GM23338 (cell line): ENCODE results near the gene MAFF. TPM values are rescaled to one million over a fixed set of nuclear protein-coding genes. Genes with fewer than 3 reads are reported as not detected.
A peak's percentile ranks its signal among the peaks of the same experiment; 100 is the strongest.

Experiments
- ATAC-seq: fragments of 200-7000 bp; cut with Tn5 transposase; 3 replicates; pipeline ENCODE4 v1.9.1; 2020
- DNase-seq: peaks from one replicate; pipeline ENCODE4 v3.0.0-alpha.2; 2015; ENCODE audit warnings: low spot score
- H2AFZ ChIP-seq: fragments of 200-600 bp; sonication (generic); 2 replicates; pipeline ENCODE4 v1.8.0; 2016; ENCODE audit warnings: antibody characterized with exemption, mild to moderate bottlenecking, moderate library complexity
- H3F3A ChIP-seq: fragments of 200-600 bp; sonication (generic); replicated peaks from 2 replicates; pipeline ENCODE4 v1.8.0; 2017; ENCODE audit warnings: antibody characterized with exemption, mixed run types, low read depth
- H3K27ac ChIP-seq: fragments of 200-600 bp; sonication (generic); 2 replicates; pipeline ENCODE4 v1.6.1; 2016; ENCODE audit warnings: low read depth
- H3K27me3 ChIP-seq: fragments of 200-600 bp; sonication (generic); 2 replicates; pipeline ENCODE4 v1.8.0; 2016; ENCODE audit warnings: mild to moderate bottlenecking, mixed run types, moderate library complexity; ENCODE audit not compliant: insufficient read depth
- H3K36me3 ChIP-seq: fragments of 200-600 bp; sonication (generic); 2 replicates; pipeline ENCODE4 v1.8.0; 2016; ENCODE audit warnings: mild to moderate bottlenecking; ENCODE audit not compliant: insufficient read depth
- H3K4me1 ChIP-seq: fragments of 200-600 bp; sonication (generic); 2 replicates; pipeline ENCODE4 v1.8.0; 2016; ENCODE audit warnings: mild to moderate bottlenecking, moderate library complexity; ENCODE audit not compliant: insufficient read depth
- H3K4me2 ChIP-seq: fragments of 200-600 bp; sonication (generic); 2 replicates; pipeline ENCODE4 v1.7.1; 2017; ENCODE audit warnings: mixed run types
- H3K4me3 ChIP-seq: fragments of 200-600 bp; sonication (generic); 2 replicates; pipeline ENCODE4 v1.6.1; 2016; ENCODE audit warnings: mixed run types
- H3K79me2 ChIP-seq: fragments of 200-600 bp; sonication (generic); replicated peaks from 2 replicates; pipeline ENCODE4 v1.8.0; 2017; ENCODE audit warnings: mild to moderate bottlenecking; ENCODE audit not compliant: insufficient read depth
- H3K9me2 ChIP-seq: fragments of 200-600 bp; sonication (generic); 2 replicates; pipeline ENCODE4 v1.8.0; 2017; ENCODE audit not compliant: insufficient read depth
- H4K20me1 ChIP-seq: fragments of 200-600 bp; sonication (generic); replicated peaks from 2 replicates; pipeline ENCODE4 v1.8.0; 2017; ENCODE audit warnings: mild to moderate bottlenecking; ENCODE audit not compliant: insufficient read depth
- H3K27ac Mint-ChIP-seq: 2 replicates; pipeline ENCODE4 v1.8.0; 2020; ENCODE audit warnings: inconsistent platforms, mild to moderate bottlenecking, moderate library complexity, mixed read lengths
- H3K27me3 Mint-ChIP-seq: 3 replicates; pipeline ENCODE4 v1.8.0; 2022; ENCODE audit warnings: low read depth, mild to moderate bottlenecking, moderate library complexity, mixed read lengths, inconsistent platforms; ENCODE audit not compliant: insufficient read depth, poor library complexity
- H3K36me3 Mint-ChIP-seq: 3 replicates; pipeline ENCODE4 v1.8.0; 2021; ENCODE audit warnings: low read depth, mild to moderate bottlenecking, inconsistent platforms, moderate library complexity, mixed read lengths
- H3K4me1 Mint-ChIP-seq: 3 replicates; pipeline ENCODE4 v1.8.0; 2020; ENCODE audit warnings: mild to moderate bottlenecking, inconsistent platforms, mixed read lengths
- H3K4me3 Mint-ChIP-seq: 3 replicates; pipeline ENCODE4 v1.8.0; 2021; ENCODE audit warnings: moderate library complexity, mild to moderate bottlenecking, inconsistent platforms, mixed read lengths
- H3K9me3 Mint-ChIP-seq: 3 replicates; pipeline ENCODE4 v1.8.0; 2020; ENCODE audit warnings: moderate library complexity, mild to moderate bottlenecking, inconsistent platforms, mixed read lengths
- EZH2phosphoT487 ChIP-seq: fragments of 200-600 bp; sonication (generic); IDR thresholded peaks from one replicate; pipeline ENCODE4 v1.8.1; 2018; ENCODE audit warnings: antibody characterized with exemption; ENCODE audit not compliant: unreplicated experiment
- JUNB ChIP-seq: IDR thresholded peaks from one replicate; pipeline ENCODE4 v1.6.1; 2016; ENCODE audit warnings: antibody characterized with exemption; ENCODE audit not compliant: unreplicated experiment
- POLR2AphosphoS5 ChIP-seq: IDR thresholded peaks from 2 replicates; pipeline ENCODE4 v1.6.1; 2016; ENCODE audit warnings: antibody characterized with exemption, low read depth
- STAT1 ChIP-seq: IDR thresholded peaks from one replicate; pipeline ENCODE4 v1.6.1; 2016; ENCODE audit warnings: antibody characterized with exemption; ENCODE audit not compliant: unreplicated experiment
- ZNF331 ChIP-seq: fragments of 250-450 bp; sonication (Bioruptor Pico); IDR thresholded peaks from 2 replicates; pipeline ENCODE4 v1.5.0; 2020; ENCODE audit warnings: low read depth, mild to moderate bottlenecking, moderate library complexity
- polyA plus RNA-seq: library from polyadenylated mRNA; unstranded; fragments of >200 nt; fragmentation: Nextera tagmentation; extraction: Ambion mirVana; gene quantifications from 2 replicates; pipeline ENCODE4 v1.2.1, GENCODE V29; 2016
- total RNA-seq: library from RNA; depleted of rRNA; stranded (reverse); fragments of >200 nt; shearing (Covaris generic); gene quantifications from 2 replicates; pipeline ENCODE4 v1.2.3, GENCODE V29; 2014
- TF ChIP-seq, protein P1 (sequence below), 2 experiments: fragments of 200-600 bp in 1 of 2; sonication (generic) in 1 of 2; conservative IDR thresholded peaks; 2 replicates each; pipeline versions ENCODE4 v1.5.1 to v1.6.1; 2016 to 2017; ENCODE audit warnings: antibody characterized with exemption in 2 of 2, low read depth in 2 of 2, mild to moderate bottlenecking in 2 of 2, moderate library complexity in 1 of 2

The MAFF gene
- total and polyA plus RNA-seq, 2 experiments from 2014 or later, result 2.2 to 8.9 TPM

DNA sequence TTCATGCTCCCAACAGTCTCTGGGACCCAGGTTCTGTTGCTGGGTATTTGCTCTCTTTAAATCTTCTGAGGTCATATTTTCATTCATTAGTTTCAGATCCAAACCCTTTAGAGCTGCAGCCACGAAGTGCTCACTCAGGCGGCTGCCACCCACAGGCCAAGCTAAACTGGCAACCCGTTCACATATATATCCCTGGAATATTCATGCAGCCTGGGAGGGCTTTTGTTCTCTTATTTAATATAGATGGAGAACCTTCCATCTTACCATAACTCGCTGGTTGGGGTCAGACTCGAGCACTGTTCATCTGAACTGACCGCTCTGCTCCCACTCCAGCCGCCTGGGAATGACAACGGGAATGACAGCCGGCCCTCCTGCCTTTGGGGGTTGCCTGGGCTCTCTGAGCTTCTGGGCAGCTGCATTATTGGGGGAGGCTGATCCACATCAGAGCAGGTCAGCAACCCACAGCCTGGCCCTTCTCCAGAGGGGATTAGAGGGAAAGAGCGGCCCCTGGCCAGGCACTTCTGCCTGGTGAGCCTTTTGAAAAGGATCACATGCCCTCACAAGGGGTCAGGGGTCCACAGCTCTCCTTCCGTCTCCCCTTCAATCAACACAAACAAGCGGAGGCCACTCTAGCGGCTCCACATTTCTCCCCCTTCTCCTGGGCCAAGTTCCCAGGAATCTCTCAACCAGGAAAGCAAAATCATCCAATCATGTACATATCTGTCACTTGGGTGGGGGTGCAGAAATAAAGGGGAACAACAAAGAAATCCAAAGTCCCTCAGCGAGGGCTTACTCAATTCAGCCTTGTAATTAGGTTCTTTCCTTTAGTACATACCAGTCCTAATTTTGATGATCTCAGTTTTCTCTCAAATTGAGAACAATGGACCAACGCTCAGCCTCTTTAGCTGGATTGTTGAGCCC, 59.2 kb downstream of the MAFF start:
- no peaks in the 10 kb centered on the region for H3K27me3 ChIP-seq
- DNase-seq (no peak), ATAC-seq (no peak)
- Mint-ChIP-seq H3K9me3 (no peaks in the 10 kb centered on the region), H3K4me1 (peaks cover 41% of the 10 kb centered on the region), H3K27me3 (peaks cover 6% of the 10 kb centered on the region), H3K27ac (0 out of 2 replicates have a peak overlapping the region, but pooled peaks have one; percentile 9), H3K36me3 (peaks cover 12% of the 10 kb centered on the region; the same call in 2 of the 3 replicates), H3K4me3 (no peak overlapping the region)
- H3K4me3 ChIP-seq, result no peak overlapping the region
- H3K36me3 ChIP-seq, result no peaks in the 10 kb centered on the region
- H3K79me2 ChIP-seq, result peaks cover 100% of the 10 kb centered on the region
- H4K20me1 ChIP-seq, result peaks cover 47% of the 10 kb centered on the region
- no peak for TF ChIP-seq STAT1
- TF ChIP-seq EZH2phosphoT487, result no peak
- no peak for TF ChIP-seq JUNB
- no peak for TF ChIP-seq ZNF331 (CRISPR knock-in tag)
- no peak for TF ChIP-seq POLR2AphosphoS5
- 0 out of 2 replicates have a peak, but pooled peaks cover 17% of the 10 kb centered on the region for H3F3A ChIP-seq
- no peak overlapping the region for H2AFZ ChIP-seq
- H3K27ac ChIP-seq, result no peak overlapping the region; the same call in 1 of the 2 replicates
- H3K4me2 ChIP-seq, result no peak overlapping the region
- peaks cover 27% of the 10 kb centered on the region for H3K4me1 ChIP-seq
- H3K9me2 ChIP-seq, result no peaks in the 10 kb centered on the region

DNA sequence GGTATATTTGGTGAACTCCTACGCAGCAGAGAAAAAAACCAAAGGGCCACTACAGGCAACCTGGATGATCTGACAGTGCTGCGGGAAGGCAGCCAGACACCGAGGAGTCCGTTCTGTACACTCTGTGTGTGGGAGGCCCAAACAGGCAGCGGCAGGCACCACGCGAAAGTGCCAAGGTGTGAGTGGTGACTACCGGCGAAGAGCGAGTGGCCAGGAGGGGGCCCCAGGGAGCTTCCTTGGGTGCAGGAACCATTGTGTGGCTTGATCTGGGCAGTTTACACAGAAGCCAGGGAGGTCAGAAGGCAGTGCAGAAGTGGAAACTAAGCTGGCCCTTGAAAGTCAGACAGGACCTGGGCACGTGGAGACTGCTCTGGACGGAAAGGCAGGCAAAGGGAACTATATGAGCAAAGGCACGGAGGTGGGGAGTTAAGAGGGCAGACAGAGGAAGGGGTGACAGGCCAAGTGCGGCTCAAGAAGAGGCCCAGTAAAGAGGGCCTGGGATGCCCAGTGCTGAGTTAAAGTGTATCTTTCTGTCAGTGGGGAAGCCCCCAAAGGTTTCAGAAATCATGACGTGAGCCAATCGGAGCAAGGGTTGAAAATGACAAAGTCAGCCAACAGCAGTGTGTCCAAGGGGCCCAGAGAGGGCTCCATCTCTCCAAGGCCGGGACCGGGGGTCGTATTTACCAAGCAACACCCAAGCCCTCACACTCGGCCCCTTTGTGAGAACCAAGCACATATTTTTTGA, 60.4 kb downstream of the MAFF start:
- no peak overlapping the region for H3K4me3 ChIP-seq
- peak overlapping the region; percentile 60 for H3K27ac ChIP-seq
- H3K27ac Mint-ChIP-seq, result peak overlapping the region; percentile 45
- H3K4me1 Mint-ChIP-seq, result peaks cover 46% of the 10 kb centered on the region
- no peak overlapping the region for H3K4me2 ChIP-seq
- peaks cover 12% of the 10 kb centered on the region; the same call in 2 of the 3 replicates for H3K36me3 Mint-ChIP-seq
- H4K20me1 ChIP-seq, result peaks cover 50% of the 10 kb centered on the region
- H3F3A ChIP-seq, result 0 out of 2 replicates have a peak, but pooled peaks cover 21% of the 10 kb centered on the region
- ATAC-seq (peak; percentile 88), DNase-seq (peak; percentile 85)
- no peaks in the 10 kb centered on the region for H3K36me3 ChIP-seq
- no peaks in the 10 kb centered on the region for H3K9me3 Mint-ChIP-seq
- H3K4me1 ChIP-seq, result peaks cover 34% of the 10 kb centered on the region
- no peak overlapping the region for H2AFZ ChIP-seq
- no peak overlapping the region for H3K4me3 Mint-ChIP-seq
- H3K79me2 ChIP-seq, result peaks cover 100% of the 10 kb centered on the region
- H3K9me2 ChIP-seq, result no peaks in the 10 kb centered on the region
- H3K27me3 ChIP-seq, result no peaks in the 10 kb centered on the region
- peaks cover 6% of the 10 kb centered on the region for H3K27me3 Mint-ChIP-seq
- TF ChIP-seq, protein P1, sequence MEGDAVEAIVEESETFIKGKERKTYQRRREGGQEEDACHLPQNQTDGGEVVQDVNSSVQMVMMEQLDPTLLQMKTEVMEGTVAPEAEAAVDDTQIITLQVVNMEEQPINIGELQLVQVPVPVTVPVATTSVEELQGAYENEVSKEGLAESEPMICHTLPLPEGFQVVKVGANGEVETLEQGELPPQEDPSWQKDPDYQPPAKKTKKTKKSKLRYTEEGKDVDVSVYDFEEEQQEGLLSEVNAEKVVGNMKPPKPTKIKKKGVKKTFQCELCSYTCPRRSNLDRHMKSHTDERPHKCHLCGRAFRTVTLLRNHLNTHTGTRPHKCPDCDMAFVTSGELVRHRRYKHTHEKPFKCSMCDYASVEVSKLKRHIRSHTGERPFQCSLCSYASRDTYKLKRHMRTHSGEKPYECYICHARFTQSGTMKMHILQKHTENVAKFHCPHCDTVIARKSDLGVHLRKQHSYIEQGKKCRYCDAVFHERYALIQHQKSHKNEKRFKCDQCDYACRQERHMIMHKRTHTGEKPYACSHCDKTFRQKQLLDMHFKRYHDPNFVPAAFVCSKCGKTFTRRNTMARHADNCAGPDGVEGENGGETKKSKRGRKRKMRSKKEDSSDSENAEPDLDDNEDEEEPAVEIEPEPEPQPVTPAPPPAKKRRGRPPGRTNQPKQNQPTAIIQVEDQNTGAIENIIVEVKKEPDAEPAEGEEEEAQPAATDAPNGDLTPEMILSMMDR (conservative IDR thresholded peaks at IDR 0.05; ENCODE audit: low read depth in 2 of 2), result peak; percentile 74 to 87
- TF ChIP-seq POLR2AphosphoS5, result no peak
